ENCODE results near the gene MAVS. TPM values are rescaled to one million over a fixed set of nuclear protein-coding genes. Genes with fewer than 3 reads are reported as not detected.

The MAVS gene
- total RNA-seq, 1 experiment from 2014 or later, result 24.2 TPM

DNA sequence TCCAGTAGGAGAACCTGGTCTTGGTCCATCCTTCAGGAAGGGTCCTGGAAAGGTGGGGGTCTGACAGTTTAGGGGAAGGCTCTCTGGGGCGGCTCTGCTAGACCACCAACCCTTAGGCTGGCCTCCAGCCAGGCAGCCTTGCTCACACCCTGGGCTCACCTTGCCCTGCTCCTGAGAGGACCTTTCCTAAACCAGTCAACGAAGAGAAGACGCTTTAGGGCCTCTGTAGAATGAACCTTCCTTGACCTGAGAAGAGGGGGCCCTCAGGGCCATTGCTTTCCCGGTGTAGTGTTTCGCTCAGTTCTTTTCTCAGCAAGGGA lies 49.4 kb upstream of the MAVS start:
- no peak overlapping the region for H3K56ac ChIP-seq (ENCODE audit: insufficient read length, low read depth, low read length)
- H3K4me2 ChIP-seq (ENCODE audit: insufficient read depth, insufficient read length, low read length), result peak overlapping the region; percentile 35
- H3K79me1 ChIP-seq (ENCODE audit: insufficient read depth, low read depth, low read length, poor library complexity, severe bottlenecking), result no peaks in the 10 kb centered on the region
- H3K9me3 ChIP-seq (ENCODE audit: control insufficient read depth, low read depth, low read length), result no peaks in the 10 kb centered on the region
- H3K4me1 Mint-ChIP-seq, result peaks cover 42 to 54% of the 10 kb centered on the region in 2 experiments
- no peak overlapping the region for H2AK5ac ChIP-seq (ENCODE audit: insufficient read length, low read length)
- no peaks in the 10 kb centered on the region for H3K79me2 ChIP-seq (ENCODE audit: insufficient read depth, low read length)
- no peak overlapping the region for H3K14ac ChIP-seq (ENCODE audit: insufficient read depth, low read length)
- H3K9me3 Mint-ChIP-seq, result no peaks in the 10 kb centered on the region
- no peak overlapping the region for H2BK12ac ChIP-seq (ENCODE audit: insufficient read length, low read depth, low read length)
- no CpG with 5 or more reads among the region's 5 CpGs for WGBS (ENCODE audit: extremely low coverage, insufficient read length, low lambda C conversion rate)
- no peak overlapping the region for H2BK15ac ChIP-seq (ENCODE audit: low read depth, low read length)
- peak overlapping the region; percentile 73 to 92 for H3K4me3 Mint-ChIP-seq
- H4K8ac ChIP-seq (replicated peaks; ENCODE audit: insufficient read length, low read depth, low read length), result no peak overlapping the region
- H3K23me2 ChIP-seq (ENCODE audit: insufficient read length, low read depth, low read length, poor library complexity, severe bottlenecking), result peaks cover 19% of the 10 kb centered on the region
- no peaks in the 10 kb centered on the region; the same call in 1 of the 2 replicates for H3K4me1 ChIP-seq (ENCODE audit: insufficient read depth, low read length)
- H3K27me3 Mint-ChIP-seq (ENCODE audit: low read depth), result peaks cover 19% of the 10 kb centered on the region
- H3T11ph ChIP-seq (ENCODE audit: low read length), result no peak overlapping the region
- no peak for DNase-seq
- no peak overlapping the region for H3K9ac ChIP-seq (ENCODE audit: extremely low read depth, insufficient read length, low read length)
- H3K27me3 ChIP-seq (ENCODE audit: insufficient read depth, low read length), result no peaks in the 10 kb centered on the region
- no peak overlapping the region for H3K18ac ChIP-seq (ENCODE audit: insufficient read length, low read depth, low read length)
- H3K27ac Mint-ChIP-seq, result peak overlapping the region in 1 of 3 experiments; percentile 23; a peak in 1 of 7 replicates
- H4K5ac ChIP-seq (ENCODE audit: insufficient read length, low read depth, low read length), result no peak overlapping the region
- H2BK5ac ChIP-seq (ENCODE audit: insufficient read length, low read length), result no peak overlapping the region
- peaks cover 8 to 18% (median 13%) of the 10 kb centered on the region in 3 experiments; a peak in 5 of 7 replicates for H3K36me3 Mint-ChIP-seq (ENCODE audit: insufficient read depth in 1 of 3, low read depth in 3 of 3)
- no peak overlapping the region for H3K27ac ChIP-seq (ENCODE audit: insufficient read length, low read depth, low read length)
- H4K20me1 ChIP-seq (ENCODE audit: control insufficient read depth, insufficient read depth, insufficient read length), result no peaks in the 10 kb centered on the region
- no peak overlapping the region for H4K91ac ChIP-seq (ENCODE audit: insufficient read length, low read depth, low read length)
- H2BK20ac ChIP-seq (ENCODE audit: low read depth, low read length, poor library complexity, severe bottlenecking), result no peak overlapping the region
- H2BK120ac ChIP-seq (ENCODE audit: low read depth, low read length, poor library complexity, severe bottlenecking), result no peak overlapping the region
- H3K4ac ChIP-seq (ENCODE audit: low read depth, low read length), result no peak overlapping the region
- no peak overlapping the region for H2AFZ ChIP-seq (ENCODE audit: low read length)
- TF ChIP-seq, protein P1, sequence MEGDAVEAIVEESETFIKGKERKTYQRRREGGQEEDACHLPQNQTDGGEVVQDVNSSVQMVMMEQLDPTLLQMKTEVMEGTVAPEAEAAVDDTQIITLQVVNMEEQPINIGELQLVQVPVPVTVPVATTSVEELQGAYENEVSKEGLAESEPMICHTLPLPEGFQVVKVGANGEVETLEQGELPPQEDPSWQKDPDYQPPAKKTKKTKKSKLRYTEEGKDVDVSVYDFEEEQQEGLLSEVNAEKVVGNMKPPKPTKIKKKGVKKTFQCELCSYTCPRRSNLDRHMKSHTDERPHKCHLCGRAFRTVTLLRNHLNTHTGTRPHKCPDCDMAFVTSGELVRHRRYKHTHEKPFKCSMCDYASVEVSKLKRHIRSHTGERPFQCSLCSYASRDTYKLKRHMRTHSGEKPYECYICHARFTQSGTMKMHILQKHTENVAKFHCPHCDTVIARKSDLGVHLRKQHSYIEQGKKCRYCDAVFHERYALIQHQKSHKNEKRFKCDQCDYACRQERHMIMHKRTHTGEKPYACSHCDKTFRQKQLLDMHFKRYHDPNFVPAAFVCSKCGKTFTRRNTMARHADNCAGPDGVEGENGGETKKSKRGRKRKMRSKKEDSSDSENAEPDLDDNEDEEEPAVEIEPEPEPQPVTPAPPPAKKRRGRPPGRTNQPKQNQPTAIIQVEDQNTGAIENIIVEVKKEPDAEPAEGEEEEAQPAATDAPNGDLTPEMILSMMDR (conservative IDR thresholded peaks at IDR 0.05), result no peak
- no peak overlapping the region for H3K23ac ChIP-seq (ENCODE audit: insufficient read length, low read depth, low read length)
